T-helper 1 cell (primary cell): ENCODE data around the gene MFSD11.

Experiments used
- DNase-seq, 5 donors: peaks; one replicate each; pipeline ENCODE4 v3.0.0-alpha.2; 2012 to 2020

The MFSD11 gene

GRCh38 chr17:76748657-76749056 lies 10.7 kb downstream of the MFSD11 start:
- no peak for DNase-seq

GRCh38 chr17:76751416-76751993 lies 13.6 kb downstream of the MFSD11 start:
- DNase-seq = no peak

GRCh38 chr17:76752006-76752405 lies 14.1 kb downstream of the MFSD11 start:
- DNase-seq = peak in 1 of 5 donors; percentile 54

GRCh38 chr17:76753061-76753961 lies 15.4 kb downstream of the MFSD11 start:
- peak in 2 of 5 donors; percentile 12 to 49 for DNase-seq

- DNase-seq = no peak
Measured at GRCh38 chr17:76755285-76755684, 17.4 kb downstream of the MFSD11 start.

GRCh38 chr17:76757256-76757655 lies 19.3 kb downstream of the MFSD11 start:
- DNase-seq = no peak

- no peak for DNase-seq
Measured at GRCh38 chr17:76758570-76758969, 20.7 kb downstream of the MFSD11 start.

- peak; percentile 10 to 49 (median 46) for DNase-seq
Measured at GRCh38 chr17:76772842-76773525, 35.1 kb downstream of the MFSD11 start.

GRCh38 chr17:76775021-76775600 lies 37.2 kb downstream of the MFSD11 start:
- no peak for DNase-seq

- no peak for DNase-seq
Measured at GRCh38 chr17:76781056-76781982, 43.4 kb downstream of the MFSD11 start.

GRCh38 chr17:76783146-76783545 lies 45.2 kb downstream of the MFSD11 start:
- DNase-seq = no peak

- no peak for DNase-seq
Measured at GRCh38 chr17:76784926-76785325, 47.0 kb downstream of the MFSD11 start.

- peak in 1 of 5 donors; percentile 16 for DNase-seq
Measured at GRCh38 chr17:76787866-76788265, 49.9 kb downstream of the MFSD11 start.

GRCh38 chr17:76789235-76789788 lies 51.4 kb downstream of the MFSD11 start:
- DNase-seq = no peak

GRCh38 chr17:76791053-76791980 lies 53.4 kb downstream of the MFSD11 start:
- DNase-seq = peak in 2 of 5 donors; percentile 25 to 56

GRCh38 chr17:76792348-76792747 lies 54.4 kb downstream of the MFSD11 start:
- no peak for DNase-seq

- peak in 1 of 5 donors; percentile 24 for DNase-seq
Measured at GRCh38 chr17:76793775-76794174, 55.9 kb downstream of the MFSD11 start.

GRCh38 chr17:76796081-76796480 lies 58.2 kb downstream of the MFSD11 start:
- DNase-seq = no peak

GRCh38 chr17:76797241-76797840 lies 59.4 kb downstream of the MFSD11 start:
- no peak for DNase-seq

GRCh38 chr17:76801706-76802105 lies 63.8 kb downstream of the MFSD11 start:
- DNase-seq = no peak
